ENCODE measurements around the gene FUT3.

Gene FUT3

DNA sequence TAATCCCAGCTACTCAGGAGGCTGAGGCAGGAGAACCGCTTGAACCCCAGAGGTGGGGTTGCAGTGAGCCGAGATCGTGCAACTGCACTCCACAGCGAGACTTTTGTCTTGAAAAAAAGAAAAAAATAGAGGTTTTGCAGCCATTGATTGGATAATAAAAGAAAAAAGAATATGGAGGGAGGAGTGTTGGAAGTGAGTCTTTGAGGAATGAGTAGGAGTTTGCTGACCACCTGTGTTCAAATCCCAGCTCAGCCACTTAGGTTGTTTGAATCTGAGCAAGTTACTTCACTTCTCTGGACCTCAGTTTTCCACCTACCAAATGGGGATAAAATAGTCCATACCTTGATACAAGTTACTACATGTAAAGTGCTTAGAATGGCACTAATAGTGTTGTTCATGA, 40.1 kb downstream of the FUT3 start:
- Mint-ChIP-seq H3K36me3 (ENCODE audit: low read depth) (no peaks in the 10 kb centered on the region), H3K27me3 (peaks cover under 1% of the 10 kb centered on the region), H3K4me1 (ENCODE audit: low read depth) (no peaks in the 10 kb centered on the region), H3K9me3 (no peaks in the 10 kb centered on the region), H3K27ac (no peak overlapping the region), H3K4me3 (no peak overlapping the region)
- DNase-seq = no peak

DNA sequence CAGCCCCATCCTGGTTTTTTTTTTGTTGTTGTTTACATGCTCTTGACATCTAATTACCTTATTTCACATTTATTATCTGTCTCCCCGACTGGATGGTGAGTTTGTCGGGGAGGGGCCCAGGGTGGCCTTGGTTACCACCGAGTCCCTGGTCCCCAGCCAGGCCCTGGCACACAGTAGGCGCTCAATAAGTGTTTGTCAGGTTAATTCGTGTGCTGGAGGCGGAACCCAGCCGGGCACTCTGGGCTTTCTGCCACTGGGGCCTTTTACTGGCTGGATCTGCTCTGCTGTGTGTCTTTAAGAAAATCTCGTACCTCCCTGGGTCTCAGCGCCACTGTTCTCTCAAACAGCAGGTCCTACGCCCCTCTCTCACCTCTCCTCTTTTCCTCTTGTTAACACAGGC, 41.8 kb downstream of the FUT3 start:
- Mint-ChIP-seq H3K27ac (no peak overlapping the region), H3K9me3 (no peaks in the 10 kb centered on the region), H3K27me3 (peaks cover 5% of the 10 kb centered on the region), H3K4me1 (ENCODE audit: low read depth) (peaks cover 2% of the 10 kb centered on the region), H3K36me3 (ENCODE audit: low read depth) (no peaks in the 10 kb centered on the region), H3K4me3 (no peak overlapping the region)
- no peak for DNase-seq

DNA sequence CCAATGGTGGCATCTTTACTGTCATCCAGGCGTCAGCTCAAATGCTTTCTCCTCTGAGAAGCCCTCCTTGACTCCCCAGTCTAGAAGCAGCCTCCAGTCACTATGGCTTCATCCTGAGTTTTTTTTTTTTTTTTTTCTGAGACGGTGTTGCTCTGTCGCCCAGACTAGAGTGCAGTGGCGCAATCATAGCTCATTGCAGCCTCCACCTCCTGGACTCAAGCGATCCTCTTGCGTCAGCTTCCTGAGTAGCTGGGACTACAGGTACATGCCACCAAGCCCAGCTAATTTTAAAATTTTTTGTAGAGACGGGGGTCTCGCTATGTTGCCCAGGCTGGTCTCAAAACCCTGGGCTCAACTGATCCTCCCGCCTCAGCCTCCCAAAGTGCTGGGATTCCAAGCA, 42.2 kb downstream of the FUT3 start:
- H3K36me3 Mint-ChIP-seq (ENCODE audit: low read depth) = no peaks in the 10 kb centered on the region
- DNase-seq = no peak
- no peak overlapping the region for H3K27ac Mint-ChIP-seq
- no peak overlapping the region for H3K4me3 Mint-ChIP-seq
- H3K9me3 Mint-ChIP-seq = no peaks in the 10 kb centered on the region
- H3K27me3 Mint-ChIP-seq = peaks cover 9% of the 10 kb centered on the region
- peaks cover 6% of the 10 kb centered on the region for H3K4me1 Mint-ChIP-seq (ENCODE audit: low read depth)

DNA sequence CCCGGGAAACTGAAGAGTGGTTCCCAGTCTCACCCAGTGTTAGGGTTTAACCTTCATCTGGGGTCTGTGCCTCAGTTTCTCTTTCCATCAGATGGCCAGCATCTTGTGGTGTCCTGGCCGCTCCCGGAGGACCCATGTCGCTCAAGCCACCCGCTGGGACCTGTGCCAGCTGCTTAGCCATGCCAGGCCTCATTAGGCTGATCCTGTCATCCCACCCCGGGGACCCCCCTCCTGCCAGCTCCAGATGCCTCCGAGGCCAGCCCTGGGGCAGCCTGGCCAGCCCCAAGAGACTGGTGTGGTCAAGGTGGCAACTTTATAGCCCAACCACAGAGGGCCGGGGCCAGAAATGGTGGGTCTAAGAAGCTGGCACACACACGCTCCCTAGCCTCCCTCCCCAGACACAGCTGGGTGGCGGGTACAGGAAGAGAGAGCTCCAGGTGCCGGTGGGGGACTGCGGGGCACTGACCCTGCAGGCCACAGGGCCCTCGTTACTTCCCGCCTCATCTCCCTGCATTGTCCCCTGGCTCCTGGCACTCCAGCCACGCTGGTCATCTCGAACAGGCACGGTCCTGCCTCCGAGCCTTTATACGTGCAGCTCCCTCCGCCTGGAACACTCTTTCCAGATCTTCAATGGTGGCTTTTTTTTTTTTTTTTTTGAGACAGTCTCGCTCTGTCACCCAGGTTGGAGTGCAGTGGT, 43.0 kb downstream of the FUT3 start:
- H3K36me3 Mint-ChIP-seq (ENCODE audit: low read depth) = no peaks in the 10 kb centered on the region
- H3K4me3 Mint-ChIP-seq = no peak overlapping the region
- no peaks in the 10 kb centered on the region for H3K9me3 Mint-ChIP-seq
- DNase-seq = no peak
- H3K4me1 Mint-ChIP-seq (ENCODE audit: low read depth) = peaks cover 13% of the 10 kb centered on the region
- H3K27me3 Mint-ChIP-seq = peaks cover 10% of the 10 kb centered on the region
- no peak overlapping the region for H3K27ac Mint-ChIP-seq

DNA sequence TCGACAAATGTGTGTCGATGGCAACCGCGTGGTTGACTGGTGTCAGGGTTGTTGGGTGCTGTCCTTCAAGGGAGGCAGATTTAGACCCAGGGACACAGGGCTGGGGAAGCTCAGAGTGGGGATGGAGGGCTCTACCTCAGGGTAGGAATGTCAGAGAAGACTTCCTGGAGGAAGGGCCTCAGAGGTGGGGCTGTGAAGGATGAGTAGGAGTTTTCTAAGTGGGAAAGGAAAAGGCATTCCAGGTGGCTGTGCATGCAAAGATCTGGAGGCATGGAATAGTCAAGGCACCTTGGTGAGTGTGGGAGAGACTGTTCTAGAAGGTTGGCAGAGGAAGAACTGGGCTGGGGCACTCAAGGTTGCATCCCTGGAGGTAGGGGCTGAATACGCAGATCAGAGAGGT, 44.3 kb downstream of the FUT3 start:
- no peaks in the 10 kb centered on the region for H3K9me3 Mint-ChIP-seq

DNA sequence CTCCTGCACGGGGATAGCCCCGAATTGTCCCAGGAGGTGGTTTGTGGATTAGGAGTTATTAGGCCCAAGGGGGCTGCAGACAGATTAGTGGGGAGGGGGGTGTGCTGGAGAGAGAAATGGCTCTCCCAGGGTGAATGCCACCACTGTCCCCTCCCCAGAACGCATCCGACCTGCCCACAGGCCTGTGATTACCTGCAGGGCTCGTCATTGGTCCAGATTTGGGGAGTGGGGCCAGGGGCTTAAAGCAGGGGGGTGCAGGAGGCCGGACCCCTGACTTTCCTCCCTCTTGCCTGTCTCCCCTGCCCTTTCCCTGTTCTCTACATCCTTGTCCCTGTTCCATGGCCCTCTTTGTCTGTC, 45.1 kb downstream of the FUT3 start:
- Mint-ChIP-seq H3K36me3 (ENCODE audit: low read depth) (no peaks in the 10 kb centered on the region), H3K4me3 (no peak overlapping the region), H3K27ac (no peak overlapping the region), H3K9me3 (no peaks in the 10 kb centered on the region), H3K27me3 (peaks cover 21% of the 10 kb centered on the region), H3K4me1 (ENCODE audit: low read depth) (peaks cover 24% of the 10 kb centered on the region)
- DNase-seq = no peak

More for the DNA sequence above, 44.3 kb downstream of the FUT3 start:
- Mint-ChIP-seq H3K27ac (no peak overlapping the region), H3K4me3 (no peak overlapping the region), H3K27me3 (peaks cover 16% of the 10 kb centered on the region), H3K4me1 (ENCODE audit: low read depth) (peaks cover 23% of the 10 kb centered on the region), H3K36me3 (ENCODE audit: low read depth) (no peaks in the 10 kb centered on the region)
- no peak for DNase-seq

- Mint-ChIP-seq H3K4me1 (ENCODE audit: low read depth) (peaks cover 24% of the 10 kb centered on the region), H3K27me3 (peaks cover 26% of the 10 kb centered on the region), H3K9me3 (no peaks in the 10 kb centered on the region), H3K27ac (peak overlapping the region; percentile 37), H3K36me3 (ENCODE audit: low read depth) (no peaks in the 10 kb centered on the region), H3K4me3 (peak overlapping the region; percentile 64)
- DNase-seq = peak; percentile 75
Observed at GRCh38 chr19:5805462-5806132, 45.7 kb downstream of the FUT3 start.

- peaks cover 24% of the 10 kb centered on the region for H3K4me1 Mint-ChIP-seq (ENCODE audit: low read depth)
- no peaks in the 10 kb centered on the region for H3K9me3 Mint-ChIP-seq
- peaks cover 28% of the 10 kb centered on the region for H3K27me3 Mint-ChIP-seq
- no peaks in the 10 kb centered on the region for H3K36me3 Mint-ChIP-seq (ENCODE audit: low read depth)
- peak; percentile 68 for DNase-seq
- H3K27ac Mint-ChIP-seq = peak within 1 kb of the TSS; percentile 71
- peak within 1 kb of the TSS; percentile 70 for H3K4me3 Mint-ChIP-seq
Observed at GRCh38 chr19:5804516-5805461, 46.5 kb downstream of the FUT3 start, which contains the start of gene NRTN. NRTN (plus strand) TSS chr19:5805067; CDS start chr19:5824166, 19,099 bp downstream.

GRCh38 chr19:5803752-5804515, 47.3 kb downstream of the FUT3 start:
- peak; percentile 98 for DNase-seq
- no peaks in the 10 kb centered on the region for H3K36me3 Mint-ChIP-seq (ENCODE audit: low read depth)
- peaks cover 26% of the 10 kb centered on the region for H3K4me1 Mint-ChIP-seq (ENCODE audit: low read depth)
- no peaks in the 10 kb centered on the region for H3K9me3 Mint-ChIP-seq
- H3K4me3 Mint-ChIP-seq = peak overlapping the region; percentile 70
- peak overlapping the region; percentile 71 for H3K27ac Mint-ChIP-seq
- peaks cover 34% of the 10 kb centered on the region for H3K27me3 Mint-ChIP-seq

GRCh38 chr19:5803441-5803751, 47.9 kb downstream of the FUT3 start:
- peaks cover 37% of the 10 kb centered on the region for H3K27me3 Mint-ChIP-seq
- DNase-seq = no peak

DNA sequence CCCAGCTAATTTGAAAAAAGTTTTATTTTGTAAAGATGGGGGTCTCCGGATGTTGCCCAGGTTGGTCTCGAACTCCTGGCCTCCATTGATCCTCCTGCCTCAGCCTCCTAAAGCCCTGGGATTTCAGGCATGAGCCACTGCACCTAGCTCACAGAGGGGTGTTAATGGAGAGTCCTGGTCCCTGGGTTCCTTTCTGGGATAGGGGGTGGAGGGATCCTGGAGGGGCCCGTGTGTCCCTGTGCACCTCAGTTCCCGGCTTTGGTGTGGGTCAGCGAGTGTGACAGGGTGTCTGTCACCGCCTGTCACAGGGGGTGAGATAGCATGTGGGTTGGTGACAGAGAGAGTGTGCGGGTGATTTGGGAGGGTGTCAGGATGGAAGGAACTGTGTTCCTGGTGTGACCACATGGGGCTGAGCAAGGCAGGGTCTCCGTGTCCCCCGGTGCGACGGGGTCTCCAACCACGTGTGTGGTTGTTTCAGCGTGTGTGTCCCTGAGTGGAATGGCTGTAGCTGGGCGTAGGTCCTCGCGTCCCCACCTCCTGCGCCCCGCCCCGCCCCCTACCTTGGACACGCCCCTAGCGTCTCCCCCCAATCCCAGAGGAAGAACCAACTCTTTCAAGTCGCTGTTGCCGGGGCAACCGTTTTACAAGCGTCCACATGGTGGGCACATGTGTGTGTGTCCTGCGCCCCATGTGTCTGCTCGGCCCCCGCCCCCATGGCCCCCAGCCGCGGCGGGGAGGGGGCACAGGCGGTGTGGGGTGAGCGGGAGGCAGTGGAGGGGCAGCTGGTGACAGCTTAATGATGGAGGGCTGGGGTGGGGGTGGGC, 49.2 kb downstream of the FUT3 start:
- Mint-ChIP-seq H3K27me3 (peaks cover 37% of the 10 kb centered on the region), H3K4me1 (ENCODE audit: low read depth) (peaks cover 26% of the 10 kb centered on the region), H3K4me3 (no peak overlapping the region), H3K9me3 (no peaks in the 10 kb centered on the region), H3K27ac (peak overlapping the region; percentile 32), H3K36me3 (ENCODE audit: low read depth) (no peaks in the 10 kb centered on the region)
- no peak for DNase-seq

More at GRCh38 chr19:5803441-5803751, 47.9 kb downstream of the FUT3 start:
- Mint-ChIP-seq H3K4me1 (ENCODE audit: low read depth) (peaks cover 26% of the 10 kb centered on the region), H3K4me3 (peak overlapping the region; percentile 70), H3K9me3 (no peaks in the 10 kb centered on the region), H3K36me3 (ENCODE audit: low read depth) (no peaks in the 10 kb centered on the region), H3K27ac (peak overlapping the region; percentile 57)

DNA sequence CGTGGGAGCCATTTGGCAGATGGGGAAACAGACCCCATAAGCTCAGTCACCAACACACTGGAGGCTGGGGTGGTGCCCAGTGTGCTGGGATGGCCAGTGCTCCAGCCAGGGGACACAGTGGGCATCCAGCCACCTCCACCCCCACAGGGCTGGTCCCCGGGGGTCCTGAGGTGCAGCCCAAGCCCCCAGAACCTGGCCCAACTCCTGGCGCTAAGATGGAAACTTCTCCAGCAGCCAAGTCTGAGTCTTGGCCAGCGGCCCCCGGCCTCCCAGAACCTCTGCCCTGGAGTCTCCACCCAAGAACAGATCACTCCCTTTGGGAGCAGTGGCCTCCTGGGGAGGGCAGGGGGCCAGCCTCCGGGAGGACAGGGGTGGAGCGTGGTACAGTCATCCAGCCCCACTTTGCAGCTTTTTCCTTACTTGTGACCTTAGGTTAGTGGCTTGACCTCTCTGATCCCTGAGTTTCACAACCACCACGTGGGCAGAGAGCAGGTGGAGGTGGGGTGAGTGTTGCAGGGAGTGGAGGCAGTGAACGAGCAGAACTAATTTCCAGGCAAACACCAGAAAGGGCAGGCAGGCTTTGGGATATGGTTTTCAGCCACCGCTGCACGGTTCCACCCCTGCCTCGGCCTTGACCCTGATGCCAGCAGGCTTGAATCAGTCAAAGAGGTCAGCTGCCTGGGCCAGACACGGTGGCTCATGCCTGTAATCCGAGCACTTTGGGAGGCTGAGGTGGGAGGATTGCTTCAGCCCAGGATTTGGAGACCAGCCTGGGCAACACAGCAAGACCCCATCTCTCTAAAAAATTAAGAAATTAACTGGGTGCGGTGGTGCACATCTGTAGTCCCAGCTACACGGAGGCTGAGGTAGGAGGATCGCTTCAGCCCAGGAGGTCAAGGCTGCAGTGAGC, 50.6 kb downstream of the FUT3 start:
- H3K4me1 Mint-ChIP-seq (ENCODE audit: low read depth) = peaks cover 26% of the 10 kb centered on the region
- H3K4me3 Mint-ChIP-seq = no peak overlapping the region
- H3K27ac Mint-ChIP-seq = no peak overlapping the region
- H3K36me3 Mint-ChIP-seq (ENCODE audit: low read depth) = no peaks in the 10 kb centered on the region
- peaks cover 37% of the 10 kb centered on the region for H3K27me3 Mint-ChIP-seq
- H3K9me3 Mint-ChIP-seq = no peaks in the 10 kb centered on the region
- DNase-seq = no peak

Data from activated T-cell treated with anti-CD3 and anti-CD28 coated beads, Interleukin-2, amount 50 U/mL, for 24 hours (primary cell).